NCI-H2107 (cell line): Measurements from ENCODE around the gene PTPRN2.
"Not testable (repeated sequence)": the region's sequence is repeated elsewhere in the genome, so short reads cannot be mapped to it uniquely, and the experiment has no call there.

Source experiments
- DNase-seq: peaks from one replicate; lab custom pipeline; 2025; lab: John Stamatoyannopoulos, UW

Gene PTPRN2

GRCh38 chr7:157604661-157605381 is 982.8 kb downstream of the PTPRN2 start:
- no peak for DNase-seq

DNA sequence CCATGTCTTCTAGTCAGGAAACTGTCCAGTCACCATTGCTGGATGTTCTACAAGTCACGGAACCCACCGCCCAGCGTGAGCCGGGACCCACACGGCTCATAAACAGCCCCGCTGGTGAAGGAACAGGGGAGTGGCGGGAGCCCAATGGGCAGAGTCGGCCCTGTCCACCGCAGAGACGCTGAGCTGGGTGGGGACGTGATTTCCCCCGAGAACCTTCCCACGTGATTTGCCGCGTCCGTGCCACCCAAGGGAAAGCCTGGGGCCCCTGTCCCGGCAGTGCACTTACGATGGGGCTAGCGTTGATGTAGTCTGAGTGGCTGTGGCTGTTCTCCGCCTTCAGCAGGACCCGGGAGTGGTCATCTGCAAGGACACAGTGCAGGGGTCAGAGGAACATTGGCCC is 983.9 kb downstream of the PTPRN2 start:
- DNase-seq, result no peak

GRCh38 chr7:157603005-157603404 is 984.6 kb downstream of the PTPRN2 start:
- no peak for DNase-seq

DNA sequence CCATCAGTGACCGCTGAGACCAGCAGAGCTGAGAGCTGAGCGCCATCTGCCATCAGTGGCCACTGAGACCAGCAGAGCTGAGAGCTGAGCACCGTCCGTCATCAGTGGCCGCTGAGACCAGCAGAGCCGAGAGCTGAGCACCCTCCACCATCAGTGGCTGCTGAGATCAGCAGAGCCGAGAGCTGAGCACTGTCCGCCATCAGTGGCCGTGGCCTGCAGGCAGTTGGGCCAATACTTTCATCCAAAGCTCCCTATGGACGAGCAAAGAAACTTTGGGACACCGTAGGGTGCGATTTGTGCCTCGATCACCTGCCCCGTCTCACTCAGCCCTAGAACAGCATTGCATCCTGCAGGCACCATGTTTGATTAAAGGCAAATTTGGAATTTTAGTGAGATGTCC is 985.0 kb downstream of the PTPRN2 start:
- no peak for DNase-seq

DNA sequence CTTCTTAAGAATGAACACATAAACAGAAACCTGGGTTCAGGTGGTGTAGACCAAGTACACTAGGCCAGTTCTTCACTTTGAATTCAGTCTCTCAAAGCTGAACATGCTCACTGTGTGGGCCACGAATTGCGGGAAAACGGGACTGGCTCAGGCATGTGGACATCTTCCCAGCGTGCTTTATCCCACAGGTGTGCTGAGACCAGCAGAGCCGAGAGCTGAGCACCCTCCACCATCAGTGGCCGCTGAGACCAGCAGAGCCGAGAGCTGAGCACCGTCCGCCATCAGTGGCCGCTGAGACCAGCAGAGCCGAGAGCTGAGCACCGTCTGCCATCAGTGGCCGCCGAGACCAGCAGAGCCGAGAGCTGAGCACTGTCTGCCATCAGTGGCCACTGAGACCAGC is 985.5 kb downstream of the PTPRN2 start:
- no peak for DNase-seq

DNA sequence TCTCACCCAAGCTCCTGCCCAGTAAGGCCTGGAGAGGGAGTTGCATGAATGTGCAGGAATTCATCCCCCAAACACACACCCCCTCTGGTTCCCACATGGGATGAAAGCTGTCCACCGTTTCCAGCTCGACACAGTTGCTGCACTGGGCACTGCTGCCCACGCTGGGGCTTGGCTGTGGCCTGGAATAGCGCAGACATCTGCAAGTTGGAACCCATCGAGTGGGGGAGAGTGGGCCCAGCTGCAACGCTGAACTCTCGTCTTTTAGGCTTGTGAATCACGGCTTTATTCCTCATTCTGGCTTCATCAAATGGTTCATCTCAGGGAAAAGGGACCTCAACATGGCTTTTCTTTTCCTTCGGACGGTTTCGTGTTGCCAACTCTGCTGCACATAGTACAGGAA is 986.1 kb downstream of the PTPRN2 start:
- DNase-seq, result no peak

GRCh38 chr7:157599491-157599890 is 988.1 kb downstream of the PTPRN2 start:
- no peak for DNase-seq

GRCh38 chr7:157597562-157597961 is 990.1 kb downstream of the PTPRN2 start:
- no peak for DNase-seq

DNA sequence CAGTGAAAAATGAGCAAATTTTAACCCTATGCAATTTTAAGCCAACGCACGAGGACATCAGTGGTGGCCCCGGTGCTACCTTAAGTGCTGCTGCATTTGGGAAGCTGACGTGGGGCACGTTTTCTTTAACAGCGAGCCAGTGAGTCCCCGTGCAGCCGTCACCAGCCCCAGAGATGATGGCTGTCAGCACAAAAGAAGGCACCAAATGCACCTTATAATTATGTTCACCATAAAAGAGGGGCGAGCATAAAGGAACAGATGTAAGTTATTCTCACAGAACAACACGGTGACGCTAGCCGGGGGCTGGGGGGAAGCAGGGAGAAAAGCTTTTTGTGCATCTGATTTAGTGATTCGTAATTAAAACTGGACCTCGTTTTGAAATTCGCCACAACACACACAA is 990.7 kb downstream of the PTPRN2 start:
- no peak for DNase-seq

DNA sequence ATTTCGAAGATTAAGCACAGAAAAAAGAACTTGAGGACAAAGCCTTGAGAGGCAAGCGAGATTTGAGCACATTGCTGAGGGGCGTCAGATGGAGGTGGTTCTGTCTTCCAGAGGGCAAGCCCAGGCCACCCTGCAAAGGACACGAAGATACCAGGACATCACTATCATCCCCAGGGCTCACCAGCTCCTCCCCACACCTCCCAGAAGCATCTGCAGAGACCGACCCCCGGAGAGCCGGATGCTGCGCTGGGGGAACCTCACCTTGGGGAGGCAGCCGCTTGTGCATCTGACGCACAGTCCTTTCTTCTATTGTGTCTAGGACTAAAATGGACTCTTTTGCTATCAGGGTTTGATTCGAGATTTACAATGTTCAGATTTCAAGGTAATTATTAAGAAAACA is 991.2 kb downstream of the PTPRN2 start:
- no peak for DNase-seq

DNA sequence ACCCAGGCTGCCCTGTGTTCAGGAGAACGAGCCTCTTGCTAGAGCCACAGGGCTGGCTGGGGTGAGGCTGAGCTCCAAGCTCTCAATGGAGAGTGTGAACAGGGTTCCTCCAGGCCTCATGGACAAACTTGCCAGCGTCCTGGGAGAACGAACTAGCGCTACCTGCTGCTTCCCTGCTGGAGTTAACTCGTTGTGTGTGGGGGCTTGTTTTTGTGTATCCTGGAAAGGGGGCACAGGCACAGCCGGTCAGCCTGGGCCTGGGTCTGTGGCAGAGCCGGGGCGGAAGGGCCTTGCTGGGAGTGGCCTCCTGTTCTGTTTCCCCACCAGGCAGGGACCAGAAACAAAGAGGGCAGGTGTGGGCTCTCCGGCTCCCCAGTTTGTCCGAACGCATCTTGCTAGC is 991.6 kb downstream of the PTPRN2 start:
- DNase-seq, result no peak

DNA sequence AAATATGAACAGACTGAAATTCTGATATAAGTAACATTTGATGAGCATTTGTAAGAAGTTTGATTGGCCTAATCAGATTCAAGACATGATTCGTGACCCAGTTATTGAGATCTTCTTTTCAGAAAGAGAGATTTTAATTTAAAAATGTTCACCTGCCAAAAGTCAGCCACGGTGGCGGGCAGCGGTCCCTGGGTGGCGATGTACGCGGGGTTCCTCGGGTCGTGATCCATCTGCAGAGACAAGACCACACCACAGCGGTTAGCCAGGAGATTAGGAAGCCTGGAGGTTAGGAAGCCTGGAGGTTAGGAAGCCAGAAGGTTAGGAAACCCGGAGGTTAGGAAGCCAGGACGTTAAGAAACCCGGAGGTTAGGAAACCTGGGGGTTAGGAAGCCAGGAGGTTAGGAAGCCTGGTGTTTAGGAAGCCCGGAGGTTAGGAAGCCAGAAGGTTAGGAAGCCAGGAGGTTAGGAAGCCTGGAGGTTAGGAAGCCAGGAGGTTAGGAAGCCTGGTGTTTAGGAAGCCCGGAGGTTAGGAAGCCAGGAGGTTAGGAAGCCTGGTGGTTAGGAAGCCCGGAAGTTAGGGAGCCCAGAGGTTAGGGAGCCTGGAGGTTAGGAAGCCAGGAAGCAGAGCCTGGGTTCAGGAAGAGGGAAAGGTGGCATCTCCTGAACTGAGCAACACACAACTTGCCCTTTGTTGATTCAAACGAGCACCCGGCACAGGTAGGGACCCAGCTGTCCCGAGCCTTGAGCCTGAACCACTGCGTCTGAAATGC is 992.4 kb downstream of the PTPRN2 start:
- no peak for DNase-seq

DNA sequence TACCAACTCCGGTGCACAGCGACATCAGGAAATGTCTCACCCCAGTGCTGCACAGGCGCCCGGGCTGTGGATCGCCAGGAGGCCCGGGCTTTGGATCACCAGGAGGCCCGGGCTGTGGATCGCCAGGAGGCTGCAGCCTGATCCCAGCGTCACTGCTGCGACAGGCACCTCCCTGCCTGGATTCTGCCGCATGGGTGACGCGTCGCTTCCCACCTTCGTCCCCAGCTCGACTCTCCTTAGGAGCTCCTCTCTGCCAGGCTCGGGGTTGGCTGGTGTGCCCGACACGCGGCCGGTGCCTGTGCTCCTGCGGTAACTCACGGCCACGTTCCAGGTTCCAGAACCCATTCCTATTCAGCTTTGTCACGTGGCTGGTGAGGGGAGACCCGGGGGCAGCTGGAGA is 993.3 kb downstream of the PTPRN2 start:
- no peak for DNase-seq

DNA sequence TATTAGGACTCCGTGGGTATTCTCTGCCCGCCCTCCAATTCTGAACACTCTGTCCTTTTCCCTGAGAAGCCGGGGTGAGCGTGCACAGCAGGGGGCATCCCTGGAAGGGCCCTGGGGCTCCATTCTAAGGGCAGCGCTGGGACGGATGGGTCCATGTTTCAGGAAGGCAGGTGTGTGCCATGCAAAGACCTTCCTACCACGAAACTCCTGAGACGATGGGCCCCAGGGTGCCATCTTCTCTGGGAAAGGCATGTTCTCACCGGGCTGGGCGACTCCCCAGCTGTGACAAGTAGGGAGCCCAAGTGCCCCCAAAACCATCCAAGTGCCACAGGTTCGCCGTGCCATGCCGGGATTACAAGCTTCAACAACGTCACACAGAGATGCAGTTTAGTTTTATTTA is 994.1 kb downstream of the PTPRN2 start:
- DNase-seq, result no peak

DNA sequence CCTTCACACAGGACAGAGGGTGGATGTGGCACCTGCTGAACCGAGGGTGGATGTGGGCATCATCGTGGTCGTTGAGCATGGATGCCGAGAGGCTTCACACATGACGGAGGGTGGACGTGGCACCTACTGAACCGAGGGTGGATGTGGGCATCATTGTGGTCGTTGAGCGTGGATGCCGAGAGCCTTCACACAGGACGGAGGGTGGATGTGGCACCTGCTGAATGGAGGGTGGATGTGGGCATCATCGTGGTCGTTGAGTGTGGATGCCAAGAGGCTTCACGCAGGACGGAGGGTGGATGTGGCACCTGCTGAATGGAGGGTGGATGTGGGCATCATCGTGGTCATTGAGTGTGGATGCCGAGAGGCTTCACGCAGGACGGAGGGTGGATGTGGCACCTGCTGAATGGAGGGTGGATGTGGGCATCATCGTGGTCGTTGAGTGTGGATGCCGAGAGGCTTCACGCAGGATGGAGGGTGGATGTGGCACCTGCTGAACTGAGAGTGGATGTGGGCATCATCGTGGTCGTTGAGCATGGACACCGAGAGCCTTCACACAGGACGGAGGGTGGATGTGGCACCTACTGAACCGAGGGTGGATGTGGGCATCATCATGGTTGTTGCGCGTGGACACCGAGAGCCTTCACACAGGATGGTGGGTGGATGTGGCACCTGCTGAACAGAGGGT is 994.8 kb downstream of the PTPRN2 start:
- not testable (repeated sequence) for DNase-seq

DNA sequence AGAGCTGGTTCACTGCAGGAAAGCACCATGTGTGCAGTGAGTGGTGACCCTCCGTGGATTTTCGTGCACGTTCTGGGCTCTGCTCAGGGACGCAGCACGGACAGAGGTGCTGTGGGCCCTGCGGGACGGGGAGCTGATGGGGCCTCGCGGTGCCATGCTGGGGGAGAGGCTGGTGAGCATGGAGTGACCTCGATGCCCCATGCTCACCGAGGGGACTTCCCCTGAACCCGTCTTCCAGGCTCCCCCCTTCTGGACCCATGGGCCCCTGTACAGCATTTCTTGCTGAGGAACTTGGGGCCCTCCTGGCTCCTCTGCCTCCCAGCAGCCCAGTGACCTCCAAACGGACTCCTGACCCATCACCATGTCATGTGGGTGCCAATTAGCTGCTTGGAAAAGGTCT is 997.1 kb downstream of the PTPRN2 start:
- no peak for DNase-seq

DNA sequence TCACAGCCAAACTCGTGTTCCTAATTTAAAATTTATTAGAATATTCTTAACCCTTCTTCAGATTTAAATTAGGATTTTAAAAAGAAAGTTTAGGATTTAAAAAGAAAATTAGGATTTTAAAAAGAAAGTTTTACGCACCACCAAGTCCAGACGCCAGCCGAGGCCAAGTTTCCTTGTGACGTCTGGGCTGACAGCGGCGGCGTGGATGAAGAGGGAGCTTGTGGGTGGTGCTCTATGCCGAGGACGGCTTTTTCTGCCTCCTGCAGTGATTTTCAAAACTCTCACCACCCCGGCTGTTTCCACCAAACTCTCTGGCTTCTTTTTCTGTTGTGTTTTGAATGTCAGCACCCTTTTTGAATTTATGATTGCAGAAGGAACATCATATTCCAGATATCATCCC is 997.9 kb downstream of the PTPRN2 start:
- DNase-seq, result no peak

DNA sequence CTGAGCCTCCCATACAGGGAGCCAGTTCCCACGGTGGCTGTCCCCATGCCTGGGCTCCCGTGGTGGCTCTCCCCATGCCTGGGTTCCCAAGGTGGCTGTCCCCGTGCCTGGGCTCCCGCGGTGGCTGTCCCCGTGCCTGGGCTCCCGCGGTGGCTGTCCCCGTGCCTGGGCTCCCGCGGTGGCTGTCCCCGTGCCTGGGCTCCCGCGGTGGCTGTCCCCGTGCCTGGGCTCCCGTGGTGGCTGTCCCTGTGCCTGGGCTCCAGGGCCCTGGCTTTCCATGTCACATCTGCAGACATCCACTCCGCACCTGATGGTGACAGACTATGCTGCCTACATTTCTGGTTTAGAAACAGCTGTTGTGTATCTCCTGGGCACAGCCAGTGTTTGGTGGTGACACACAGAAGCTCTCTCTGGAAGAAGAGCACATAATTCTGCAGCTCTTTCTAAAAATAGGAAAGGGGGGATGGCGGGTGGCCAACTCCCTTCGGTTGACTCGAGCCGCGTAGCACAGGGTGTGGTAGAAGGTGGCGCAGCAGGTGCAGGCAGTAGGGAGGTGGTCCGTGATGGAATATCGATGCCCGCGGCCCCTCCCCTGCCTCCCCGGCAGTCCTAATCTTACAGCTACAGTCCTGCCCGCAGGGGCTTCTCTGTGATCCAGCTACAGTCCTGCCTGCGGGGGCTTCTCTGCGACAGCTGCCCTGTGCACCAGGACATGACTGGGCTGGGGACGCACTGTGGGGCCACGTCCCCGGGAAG is 999.6 kb downstream of the PTPRN2 start:
- DNase-seq, result no peak

DNA sequence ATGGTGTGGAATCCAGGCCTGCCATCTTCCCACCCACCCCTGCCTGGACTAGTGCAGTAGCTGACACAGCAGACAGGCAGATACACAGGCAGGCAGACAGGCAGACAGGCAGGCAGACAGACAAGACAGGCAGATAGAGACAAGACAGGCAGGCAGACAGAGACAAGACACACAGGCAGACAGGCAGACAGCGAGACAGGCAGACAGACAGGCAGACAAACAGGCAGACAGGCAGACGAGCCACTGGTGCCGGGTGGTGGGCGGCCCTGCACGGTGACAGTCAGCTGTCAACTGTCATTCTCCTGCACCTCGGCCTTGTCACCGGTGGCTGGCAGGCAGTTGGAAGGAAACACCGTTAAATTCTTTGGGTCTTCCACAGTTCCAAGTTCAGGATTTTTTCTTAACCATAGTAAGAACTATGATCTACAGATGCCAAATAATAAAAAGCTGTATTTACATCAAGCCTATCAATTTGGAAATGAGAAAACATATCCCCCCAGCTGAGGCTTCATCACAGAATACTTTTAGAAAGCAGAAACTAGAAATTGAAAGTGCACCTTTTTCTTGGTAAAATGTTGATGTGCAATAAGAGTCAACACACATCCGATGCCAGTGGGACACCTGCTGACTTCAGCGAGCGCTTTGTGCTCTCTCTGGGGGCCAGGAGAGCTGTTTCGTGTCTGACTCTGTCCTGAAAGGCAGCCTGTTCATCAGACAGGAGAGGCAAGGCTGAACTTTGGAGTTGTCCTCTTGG is 1000.4 kb downstream of the PTPRN2 start:
- DNase-seq, result no peak

GRCh38 chr7:157586426-157586955 is 1001.1 kb downstream of the PTPRN2 start:
- DNase-seq, result no peak

GRCh38 chr7:157585113-157585861 is 1002.3 kb downstream of the PTPRN2 start:
- DNase-seq, result no peak
